Midbrain (tissue), 1 donor: ENCODE results near the gene DOCK6.

Source experiments
- DNase-seq: peaks from one replicate; lab custom pipeline; 2025; lab: John Stamatoyannopoulos, UW

DOCK6 gene, protein sequence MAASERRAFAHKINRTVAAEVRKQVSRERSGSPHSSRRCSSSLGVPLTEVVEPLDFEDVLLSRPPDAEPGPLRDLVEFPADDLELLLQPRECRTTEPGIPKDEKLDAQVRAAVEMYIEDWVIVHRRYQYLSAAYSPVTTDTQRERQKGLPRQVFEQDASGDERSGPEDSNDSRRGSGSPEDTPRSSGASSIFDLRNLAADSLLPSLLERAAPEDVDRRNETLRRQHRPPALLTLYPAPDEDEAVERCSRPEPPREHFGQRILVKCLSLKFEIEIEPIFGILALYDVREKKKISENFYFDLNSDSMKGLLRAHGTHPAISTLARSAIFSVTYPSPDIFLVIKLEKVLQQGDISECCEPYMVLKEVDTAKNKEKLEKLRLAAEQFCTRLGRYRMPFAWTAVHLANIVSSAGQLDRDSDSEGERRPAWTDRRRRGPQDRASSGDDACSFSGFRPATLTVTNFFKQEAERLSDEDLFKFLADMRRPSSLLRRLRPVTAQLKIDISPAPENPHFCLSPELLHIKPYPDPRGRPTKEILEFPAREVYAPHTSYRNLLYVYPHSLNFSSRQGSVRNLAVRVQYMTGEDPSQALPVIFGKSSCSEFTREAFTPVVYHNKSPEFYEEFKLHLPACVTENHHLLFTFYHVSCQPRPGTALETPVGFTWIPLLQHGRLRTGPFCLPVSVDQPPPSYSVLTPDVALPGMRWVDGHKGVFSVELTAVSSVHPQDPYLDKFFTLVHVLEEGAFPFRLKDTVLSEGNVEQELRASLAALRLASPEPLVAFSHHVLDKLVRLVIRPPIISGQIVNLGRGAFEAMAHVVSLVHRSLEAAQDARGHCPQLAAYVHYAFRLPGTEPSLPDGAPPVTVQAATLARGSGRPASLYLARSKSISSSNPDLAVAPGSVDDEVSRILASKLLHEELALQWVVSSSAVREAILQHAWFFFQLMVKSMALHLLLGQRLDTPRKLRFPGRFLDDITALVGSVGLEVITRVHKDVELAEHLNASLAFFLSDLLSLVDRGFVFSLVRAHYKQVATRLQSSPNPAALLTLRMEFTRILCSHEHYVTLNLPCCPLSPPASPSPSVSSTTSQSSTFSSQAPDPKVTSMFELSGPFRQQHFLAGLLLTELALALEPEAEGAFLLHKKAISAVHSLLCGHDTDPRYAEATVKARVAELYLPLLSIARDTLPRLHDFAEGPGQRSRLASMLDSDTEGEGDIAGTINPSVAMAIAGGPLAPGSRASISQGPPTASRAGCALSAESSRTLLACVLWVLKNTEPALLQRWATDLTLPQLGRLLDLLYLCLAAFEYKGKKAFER (N-terminal part only)

DNA sequence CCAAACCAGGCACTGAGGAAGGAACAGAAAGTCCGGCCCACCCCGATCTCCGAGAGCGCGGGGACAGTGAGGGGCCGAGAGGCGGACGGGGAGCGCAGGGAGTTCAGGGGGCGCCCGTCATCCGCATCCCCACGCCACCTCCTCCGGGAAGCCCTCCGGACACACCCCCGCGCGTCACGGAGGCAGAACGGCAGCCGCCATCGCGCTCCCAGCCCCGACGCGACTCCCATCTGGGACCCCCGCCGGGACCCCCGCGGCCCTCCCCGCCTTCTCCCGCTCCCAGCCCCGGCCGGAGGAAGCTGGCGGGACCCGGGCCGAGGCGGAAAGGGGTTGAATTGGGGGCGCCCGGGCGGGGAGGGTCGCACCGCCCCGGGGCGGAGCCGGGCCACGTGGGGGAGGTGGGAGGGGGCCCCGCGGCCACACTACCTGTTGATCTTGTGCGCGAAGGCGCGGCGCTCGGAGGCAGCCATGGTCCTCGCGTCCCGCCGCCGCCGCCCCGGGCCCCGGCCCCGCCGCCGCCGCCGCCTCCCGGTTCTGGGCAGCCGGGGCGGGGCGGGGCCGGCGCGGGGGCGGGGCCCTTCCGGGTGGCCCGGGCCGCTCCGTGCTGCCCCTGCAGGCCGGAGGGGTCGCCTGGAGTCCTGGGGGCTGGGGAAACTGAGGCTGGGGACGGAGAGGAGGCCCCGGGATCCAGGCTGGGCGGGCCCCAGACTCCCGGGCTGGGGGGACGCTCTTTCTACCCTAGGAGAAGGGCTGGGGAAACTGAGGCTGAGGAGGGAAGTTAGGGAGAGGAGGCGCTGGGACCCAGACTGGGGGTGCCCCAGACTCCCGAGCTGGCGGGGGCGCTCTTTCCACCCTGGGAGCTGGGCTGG lies at the start of gene DOCK6:
Gene DOCK6 (minus strand): TSS at position 554 of the 869 bp plus-strand sequence. CDS start 84 bp downstream, at position 470.
- DNase-seq: no peak

GRCh38 chr19:11306337-11306736 lies 44.0 kb upstream of the DOCK6 start:
- DNase-seq: no peak

DNA sequence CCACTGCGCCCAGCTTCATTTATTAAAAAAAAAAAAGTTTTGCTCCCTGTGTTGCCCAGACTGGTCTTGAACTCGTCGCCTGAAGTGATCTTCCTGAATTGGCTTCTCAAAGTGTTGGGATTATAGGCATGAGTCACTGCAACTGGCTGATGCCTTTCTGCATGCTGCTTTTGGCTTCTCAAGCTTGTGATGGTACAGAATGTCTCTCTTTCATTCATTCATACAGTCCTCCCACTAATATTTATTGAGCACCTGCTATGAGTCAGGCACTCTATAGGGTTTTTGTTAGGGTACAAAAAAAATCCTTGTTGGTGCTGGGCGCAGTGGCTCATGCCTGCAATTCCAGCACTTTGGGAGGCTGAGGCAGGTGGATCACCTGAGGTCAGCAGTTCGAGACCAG lies 42.6 kb upstream of the DOCK6 start:
- DNase-seq: no peak

DNA sequence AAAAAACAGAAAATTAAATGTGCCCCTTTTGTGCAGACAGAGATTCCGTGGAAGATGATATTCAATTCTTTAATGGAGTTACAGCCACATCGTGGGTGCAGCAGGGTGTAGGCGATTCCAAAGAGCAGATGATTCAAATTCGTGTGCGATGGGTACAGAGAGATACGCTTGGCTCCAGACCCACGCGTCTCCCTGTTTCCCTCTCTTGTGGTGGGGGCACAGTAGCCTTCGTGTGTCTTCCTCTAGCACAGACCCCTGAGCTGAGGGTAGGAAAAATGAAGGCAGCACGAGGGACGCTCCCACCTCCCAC lies 38.4 kb upstream of the DOCK6 start:
- no peak for DNase-seq

DNA sequence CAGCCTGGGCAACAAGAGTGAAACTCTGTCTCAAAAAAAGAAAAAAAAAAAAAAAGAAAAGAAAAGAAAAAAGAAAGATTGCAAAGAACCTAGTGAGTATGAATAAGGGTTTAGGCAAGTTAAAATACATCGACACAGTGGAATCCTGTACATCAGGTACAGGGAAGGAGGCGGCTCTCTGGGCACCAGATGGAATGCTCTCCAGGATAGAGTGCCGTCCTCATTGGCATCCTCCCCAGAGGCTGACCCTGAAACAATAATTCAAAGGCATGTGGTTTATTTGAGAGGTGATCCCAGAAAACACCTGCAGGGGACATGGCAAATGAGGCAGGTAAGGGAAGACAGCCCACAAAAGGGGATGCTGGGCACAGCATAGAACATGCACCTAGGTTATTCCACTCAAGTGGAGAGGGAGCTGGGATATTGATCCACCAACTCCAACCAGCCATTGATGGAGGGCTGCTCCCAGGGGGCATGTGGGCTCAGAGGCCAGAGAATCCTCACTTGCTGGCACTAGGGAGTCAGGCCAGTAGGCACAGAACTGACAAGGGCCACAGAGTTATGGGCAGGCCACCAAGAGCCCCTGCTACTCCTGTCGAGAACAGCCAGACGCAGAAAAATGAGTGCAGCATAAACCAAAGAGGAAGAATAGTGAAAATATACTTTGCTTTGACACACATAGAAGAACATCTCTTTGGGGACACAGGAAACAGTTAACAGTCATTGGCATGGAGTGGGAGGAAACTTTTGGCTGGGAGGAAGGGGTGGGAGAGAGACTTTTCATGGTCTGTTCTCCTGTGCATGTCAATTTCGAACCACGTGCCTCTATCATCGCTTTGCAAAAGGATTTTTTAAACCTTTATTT lies 37.9 kb upstream of the DOCK6 start:
- no peak for DNase-seq

DNA sequence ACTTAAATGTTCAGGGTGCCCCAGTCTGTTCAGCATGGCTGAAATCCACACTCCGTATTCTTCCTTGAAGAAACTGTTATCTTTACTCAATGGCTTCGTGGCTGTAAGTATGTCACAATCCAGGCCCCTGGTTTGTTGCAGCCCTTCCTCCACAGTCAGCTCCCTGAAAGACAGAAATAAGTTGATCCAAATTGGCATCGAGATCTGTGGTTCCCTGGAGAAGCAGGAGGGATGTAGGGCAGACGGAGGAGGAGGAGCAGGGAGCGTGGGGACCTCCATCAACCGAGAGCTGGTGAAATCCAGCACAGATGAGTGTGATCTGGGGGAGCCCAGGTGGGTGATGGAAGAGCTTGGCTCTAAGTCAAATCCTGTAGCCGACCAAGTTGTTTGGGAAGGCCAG lies 33.9 kb upstream of the DOCK6 start:
- DNase-seq: no peak

DNA sequence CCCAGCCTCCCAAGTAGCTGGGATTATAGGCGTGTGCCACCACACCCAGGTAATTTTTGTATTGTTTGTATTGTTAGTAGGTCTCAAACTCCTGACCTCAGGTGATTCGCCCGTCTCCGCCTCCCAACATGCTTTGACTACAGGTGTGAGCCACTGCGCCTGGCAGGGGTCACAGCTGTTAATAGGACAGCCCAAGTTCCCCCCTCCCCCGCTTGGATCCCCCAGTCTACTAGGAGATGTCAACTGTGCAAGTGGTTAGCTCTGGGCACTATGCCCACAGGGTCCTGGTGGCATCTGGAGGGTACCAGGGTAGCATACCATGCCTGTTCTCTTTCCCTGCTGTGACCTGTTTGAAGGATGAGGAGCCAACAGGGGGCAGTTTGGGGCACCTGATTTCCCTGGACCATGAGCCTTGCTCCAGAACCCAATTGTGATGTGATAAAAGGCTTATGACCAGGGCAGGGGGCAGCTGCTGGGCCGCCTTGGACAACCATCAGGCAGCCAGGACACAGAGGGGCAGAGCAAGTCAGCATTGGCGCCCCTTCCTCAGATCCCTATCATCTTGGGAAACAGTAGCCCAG lies 33.4 kb upstream of the DOCK6 start, which contains the start of gene TSPAN16:
Gene TSPAN16 (plus strand): TSS at position 496 of the 581 bp plus-strand sequence. CDS start 138 bp downstream, outside the sequence.
- no peak for DNase-seq

- DNase-seq: no peak
Observed at GRCh38 chr19:11295180-11295579, 32.9 kb upstream of the DOCK6 start.

DNA sequence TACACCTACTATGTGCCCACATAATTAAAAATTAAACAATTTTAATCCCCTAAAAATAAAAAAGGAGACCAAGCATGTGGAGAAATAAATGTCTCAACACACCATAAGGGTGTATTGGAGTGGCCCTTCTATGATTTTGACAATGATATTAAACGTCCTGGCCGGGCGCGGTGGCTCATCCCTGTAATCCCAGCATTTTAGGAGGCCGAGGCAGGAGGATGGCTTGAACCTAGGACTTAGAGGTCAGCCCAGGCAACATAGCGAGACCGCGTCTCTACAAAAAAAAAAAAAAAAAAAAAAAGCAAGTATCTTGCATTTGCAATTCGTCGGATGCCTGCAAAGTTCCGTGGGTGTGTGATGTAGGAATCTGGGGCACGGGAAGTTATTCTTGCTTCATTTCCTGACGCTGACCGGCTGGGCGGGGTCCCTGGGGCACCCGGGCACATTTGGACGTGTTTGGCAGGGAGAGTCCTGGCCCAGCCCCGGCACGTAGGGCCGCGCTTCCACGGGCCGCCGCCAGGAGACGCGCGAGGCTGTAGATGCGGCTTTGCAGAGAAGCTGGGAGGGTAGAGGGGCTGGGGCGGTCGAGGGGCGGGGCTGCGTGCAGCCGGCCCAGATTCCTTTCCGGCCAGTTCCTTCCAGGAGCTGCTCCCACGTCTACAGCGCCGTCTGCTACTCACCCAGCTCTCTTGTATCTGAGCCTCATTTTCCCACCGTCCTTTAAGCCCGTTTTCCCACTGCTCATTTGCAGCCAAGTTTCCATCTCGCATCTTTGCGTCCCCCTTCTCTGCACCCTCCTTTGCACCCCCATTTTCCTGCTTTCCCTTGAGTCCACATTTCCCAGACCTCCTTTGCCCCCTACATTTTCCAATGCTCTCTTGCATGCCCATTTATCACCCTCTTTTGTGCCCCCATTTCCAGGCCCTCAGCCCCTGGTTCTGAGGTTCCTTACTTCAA lies 31.4 kb upstream of the DOCK6 start:
- DNase-seq: peak; percentile 90

DNA sequence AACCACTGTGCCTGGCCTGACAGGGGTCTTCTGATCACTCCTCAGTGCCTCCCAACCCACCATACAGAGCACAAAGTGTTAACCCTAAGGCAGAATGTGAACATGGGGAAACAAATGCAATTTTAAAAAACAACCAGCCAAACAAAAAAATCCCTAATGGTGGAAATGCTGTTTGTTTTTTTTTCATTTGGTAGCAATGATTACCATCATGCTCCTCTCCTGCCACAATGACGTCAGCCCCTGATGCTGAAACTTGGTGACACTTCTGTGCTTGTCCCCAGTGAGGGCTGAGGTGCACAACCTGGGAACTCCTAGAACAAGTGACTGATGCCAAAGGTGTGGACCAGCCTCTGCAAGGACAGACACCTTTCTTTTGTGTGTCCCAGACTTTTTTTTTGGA lies 29.7 kb upstream of the DOCK6 start:
- DNase-seq: no peak

- no peak for DNase-seq
Observed at GRCh38 chr19:11291415-11291814, 29.1 kb upstream of the DOCK6 start.

GRCh38 chr19:11290256-11290655 lies 27.9 kb upstream of the DOCK6 start:
- DNase-seq: no peak

- DNase-seq: no peak
Observed at GRCh38 chr19:11288349-11288748, 26.0 kb upstream of the DOCK6 start.

- no peak for DNase-seq
Observed at GRCh38 chr19:11286312-11286974, 24.1 kb upstream of the DOCK6 start.

DNA sequence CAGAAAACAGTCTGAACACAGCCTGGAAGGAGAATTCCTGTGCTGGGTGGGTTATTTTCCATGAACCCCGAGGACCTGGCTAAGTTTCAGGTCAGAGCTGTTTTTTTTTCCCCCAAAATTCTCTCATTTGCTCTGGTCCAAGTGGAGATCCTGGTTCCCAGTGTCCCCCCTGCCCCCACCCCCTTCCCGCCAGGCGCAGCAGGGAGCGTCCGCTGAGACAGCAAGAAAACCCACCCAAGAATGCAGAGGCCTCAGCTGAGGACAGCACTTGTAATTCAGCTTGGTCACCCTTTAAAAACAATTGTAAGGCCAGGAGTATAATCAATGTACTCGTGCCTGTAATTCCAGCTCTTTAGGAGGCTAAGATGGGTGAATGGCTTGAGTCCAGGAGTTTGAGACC lies 22.2 kb upstream of the DOCK6 start:
- DNase-seq: no peak

- no peak for DNase-seq
Observed at GRCh38 chr19:11281356-11282049, 19.2 kb upstream of the DOCK6 start.

DNA sequence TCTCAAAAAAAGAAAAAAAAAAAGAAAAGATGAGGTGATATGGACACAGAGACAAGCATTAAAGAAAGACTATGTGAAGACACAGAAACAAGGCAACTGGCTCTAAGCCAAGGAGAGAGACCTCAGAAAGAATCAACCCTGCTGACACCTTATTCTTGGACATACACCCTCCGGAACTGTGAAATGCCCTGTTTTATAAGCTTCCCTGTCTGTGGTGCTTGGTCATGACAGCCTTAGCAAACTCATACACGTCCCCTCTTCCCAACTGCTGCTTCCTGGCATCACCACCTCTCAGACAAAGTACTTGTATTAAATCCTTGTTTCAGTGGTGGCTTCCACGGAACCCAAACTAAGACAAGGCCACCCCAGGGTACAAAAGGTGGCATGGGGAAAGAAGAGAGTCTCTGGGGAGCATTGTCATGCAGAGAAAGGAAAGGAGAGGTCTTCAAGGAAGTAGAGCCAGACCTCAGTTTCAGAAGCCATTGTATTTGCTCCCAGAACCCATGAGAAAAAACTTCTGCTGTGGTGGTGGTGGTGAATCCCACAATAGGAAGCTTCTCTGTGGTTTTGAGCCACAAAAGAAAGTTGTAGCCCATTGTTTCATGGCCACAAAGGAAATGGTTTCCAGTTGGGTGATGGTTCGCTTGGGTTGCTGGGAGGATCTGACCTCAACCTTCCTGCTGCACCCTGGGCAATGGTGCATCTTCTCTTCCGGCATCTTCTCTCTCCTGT lies 17.3 kb upstream of the DOCK6 start:
- no peak for DNase-seq
